PC-3 (cell line): ENCODE data around the gene PABPN1L. TPM values are rescaled to one million over a fixed set of nuclear protein-coding genes. Genes with fewer than 3 reads are reported as not detected.
"Not testable (repeated sequence)": the region's sequence is repeated elsewhere in the genome, so short reads cannot be mapped to it uniquely, and the experiment has no call there.

Experiments used
- ATAC-seq: fragments of 200-7000 bp; cut with Tn5 transposase; 2 replicates; pipeline ENCODE4 v1.9.1; 2020; ENCODE audit warnings: mild to moderate bottlenecking, moderate library complexity
- BruUV-seq: library from RNA; stranded (reverse); fragments of 400-500 nt; replicated peaks from 2 replicates; lab custom pipeline; 2021; lab: Mats Ljungman, UMichigan
- CTCF ChIA-PET: fragments of 300-600 bp; sonication (Branson Sonifier 250); formaldehyde crosslinking; loops from one replicate; lab custom pipeline; 2022; ENCODE audit warnings: antibody characterized with exemption; lab: Charles Lee
- POLR2A ChIA-PET: fragments of 300-600 bp; sonication (Branson Sonifier 250); formaldehyde crosslinking; loops from one replicate; lab custom pipeline; 2022; ENCODE audit warnings: antibody characterized with exemption; ENCODE audit not compliant: unreplicated experiment; lab: Charles Lee
- DNase-seq: peaks from one replicate; pipeline ENCODE4 v3.0.0-alpha.2; 2015
- H2AFZ ChIP-seq: fragments of 300-600 bp; sonication (generic); 2 replicates; pipeline ENCODE4 v1.6.0; 2016; ENCODE audit warnings: antibody characterized with exemption, low read length
- H3F3A ChIP-seq: fragments of 300-600 bp; sonication (generic); one replicate; pipeline ENCODE4 v1.6.0; 2017; ENCODE audit warnings: antibody characterized with exemption, low read length, control low read depth, mild to moderate bottlenecking; ENCODE audit not compliant: unreplicated experiment
- H3K27ac ChIP-seq: fragments of 300-600 bp; sonication (generic); 2 replicates; pipeline ENCODE4 v1.5.1; 2016; ENCODE audit warnings: mild to moderate bottlenecking, low read length
- H3K27me3 ChIP-seq: fragments of 300-600 bp; sonication (generic); 2 replicates; pipeline ENCODE4 v1.6.1; 2016; ENCODE audit warnings: low read length, mixed read lengths
- H3K36me3 ChIP-seq: fragments of 300-600 bp; sonication (generic); 2 replicates; pipeline ENCODE4 v1.6.1; 2016; ENCODE audit warnings: low read depth, mixed run types, low read length, mixed read lengths
- H3K4me1 ChIP-seq: fragments of 300-600 bp; sonication (generic); 2 replicates; pipeline ENCODE4 v1.5.1; 2016; ENCODE audit warnings: low read length; ENCODE audit not compliant: insufficient read depth
- H3K4me2 ChIP-seq: fragments of 300-600 bp; sonication (generic); 2 replicates; pipeline ENCODE4 v1.6.0; 2016; ENCODE audit warnings: low read length
- H3K4me3 ChIP-seq: fragments of 300-600 bp; sonication (generic); 2 replicates; pipeline ENCODE4 v1.5.1; 2016; ENCODE audit warnings: mild to moderate bottlenecking, low read length, mixed read lengths
- H3K79me2 ChIP-seq: fragments of 300-600 bp; sonication (generic); 2 replicates; pipeline ENCODE4 v1.6.1; 2017; ENCODE audit warnings: low read length, mixed read lengths
- H3K9ac ChIP-seq: fragments of 300-600 bp; sonication (generic); 2 replicates; pipeline ENCODE4 v1.6.0; 2016; ENCODE audit warnings: mild to moderate bottlenecking, low read length
- H3K9me2 ChIP-seq: fragments of 300-600 bp; sonication (generic); replicated peaks from 2 replicates; pipeline ENCODE4 v1.6.1; 2016; ENCODE audit warnings: mixed run types, low read length, mixed read lengths
- H3K9me3 ChIP-seq: fragments of 300-600 bp; sonication (generic); 2 replicates; pipeline ENCODE4 v1.6.1; 2016; ENCODE audit warnings: low read length, mixed read lengths
- H4K20me1 ChIP-seq: fragments of 300-600 bp; sonication (generic); 2 replicates; pipeline ENCODE4 v1.6.1; 2016; ENCODE audit warnings: low read length, mixed read lengths
- CTCF ChIP-seq: fragments of 300-600 bp; sonication (generic); conservative IDR thresholded peaks from 2 replicates; pipeline ENCODE4 v1.5.1; 2017; ENCODE audit warnings: antibody characterized with exemption, low read depth, mild to moderate bottlenecking, low read length
- EZH2 ChIP-seq: fragments of 300-600 bp; sonication (generic); IDR thresholded peaks from one replicate; pipeline ENCODE4 v1.6.1; 2017; ENCODE audit warnings: antibody characterized with exemption, mild to moderate bottlenecking, low read length; ENCODE audit not compliant: unreplicated experiment
- EZH2phosphoT487 ChIP-seq: fragments of 300-600 bp; sonication (generic); IDR thresholded peaks from 2 replicates; pipeline ENCODE4 v1.6.1; 2018; ENCODE audit warnings: mild to moderate bottlenecking, antibody characterized with exemption, low read length, borderline replicate concordance
- intact Hi-C: fragments of 100-400 bp; cut with micrococcal nuclease; formaldehyde crosslinking; loops from 2 replicates; pipeline ENCODE4 v1.9.0; 2023
- total RNA-seq: library from RNA; depleted of rRNA; stranded (reverse); fragments of >200 nt; gene quantifications from 2 replicates; pipeline ENCODE4 v1.2.3, GENCODE V29; 2014

PABPN1L gene
- total RNA-seq, 1 experiment from 2014 or later = not detected

GRCh38 chr16:88893127-88893968, 26.9 kb upstream of the PABPN1L start:
- Histone ChIP-seq H3F3A (no peaks in the 10 kb centered on the region), H3K4me2 (no peak overlapping the region), H3K79me2 (no peaks in the 10 kb centered on the region), H2AFZ (no peak overlapping the region), H3K9me2 (no peaks in the 10 kb centered on the region), H3K9ac (no peak overlapping the region), H3K27ac (no peak overlapping the region), H3K9me3 (no peaks in the 10 kb centered on the region), H3K4me3 (no peak overlapping the region), H3K27me3 (no peaks in the 10 kb centered on the region), H3K4me1 (no peaks in the 10 kb centered on the region), H4K20me1 (no peaks in the 10 kb centered on the region), H3K36me3 (no peaks in the 10 kb centered on the region)
- ATAC-seq (no peak), DNase-seq (no peak)
- intact Hi-C loops = no loop called here
- CTCF ChIA-PET = no interaction called here
- POLR2A ChIA-PET = no interaction called here
- no peak for TF ChIP-seq EZH2phosphoT487
- TF ChIP-seq EZH2 = no peak
- no peak for TF ChIP-seq CTCF
- no TSS peak for BruUV-seq

GRCh38 chr16:88892065-88892464, 25.6 kb upstream of the PABPN1L start:
- POLR2A ChIA-PET = no interaction called here
- Histone ChIP-seq H3K79me2 (no peaks in the 10 kb centered on the region), H3K4me2 (no peak overlapping the region), H2AFZ (no peak overlapping the region), H3K4me1 (no peaks in the 10 kb centered on the region), H3K9me2 (no peaks in the 10 kb centered on the region), H3K27ac (no peak overlapping the region), H3K4me3 (no peak overlapping the region), H4K20me1 (no peaks in the 10 kb centered on the region), H3K36me3 (no peaks in the 10 kb centered on the region), H3K9ac (no peak overlapping the region), H3K27me3 (no peaks in the 10 kb centered on the region), H3F3A (no peaks in the 10 kb centered on the region), H3K9me3 (no peaks in the 10 kb centered on the region)
- ATAC-seq (no peak), DNase-seq (no peak)
- intact Hi-C loops = no loop called here
- no TSS peak for BruUV-seq
- TF ChIP-seq EZH2 (no peak), EZH2phosphoT487 (no peak), CTCF (no peak)
- CTCF ChIA-PET = no interaction called here

GRCh38 chr16:88891083-88891482, 24.6 kb upstream of the PABPN1L start:
- H2AFZ ChIP-seq = no peak overlapping the region
- no peaks in the 10 kb centered on the region for H3K27me3 ChIP-seq
- no peak overlapping the region for H3K4me2 ChIP-seq
- H3K9me3 ChIP-seq = no peaks in the 10 kb centered on the region
- ATAC-seq = no peak
- H4K20me1 ChIP-seq = no peaks in the 10 kb centered on the region
- CTCF ChIA-PET = no interaction called here
- TF ChIP-seq EZH2 = no peak
- no peak for TF ChIP-seq EZH2phosphoT487
- no peak for TF ChIP-seq CTCF
- H3K9me2 ChIP-seq = no peaks in the 10 kb centered on the region
- H3K4me1 ChIP-seq = no peaks in the 10 kb centered on the region
- BruUV-seq = no TSS peak
- H3K27ac ChIP-seq = no peak overlapping the region
- POLR2A ChIA-PET = no interaction called here
- no peaks in the 10 kb centered on the region for H3K36me3 ChIP-seq
- no peak overlapping the region for H3K4me3 ChIP-seq
- H3K79me2 ChIP-seq = no peaks in the 10 kb centered on the region
- H3F3A ChIP-seq = no peaks in the 10 kb centered on the region
- H3K9ac ChIP-seq = no peak overlapping the region
- intact Hi-C loops = no loop called here
- DNase-seq = no peak

GRCh38 chr16:88889702-88890352, 23.4 kb upstream of the PABPN1L start:
- BruUV-seq, H3K36me3 ChIP-seq, CTCF ChIA-PET, ATAC-seq, H3K27ac ChIP-seq, H3K9me2 ChIP-seq, H4K20me1 ChIP-seq, DNase-seq, H3K9ac ChIP-seq, H3K27me3 ChIP-seq, H3K9me3 ChIP-seq, H3K4me2 ChIP-seq, H3K4me3 ChIP-seq, intact Hi-C loops, H3K4me1 ChIP-seq, POLR2A ChIA-PET, H3K79me2 ChIP-seq, H3F3A ChIP-seq, H2AFZ ChIP-seq: not testable (repeated sequence)
